Cardiac muscle cell (in vitro differentiated cells and primary cell): ENCODE data around the gene CHRM4. TPM values are rescaled to one million over a fixed set of nuclear protein-coding genes. Genes with fewer than 3 reads are reported as not detected.

Source experiments
- DNase-seq, 2 donors: peaks; one replicate each; pipeline versions ENCODE4 v3.0.0 to v3.0.0-alpha.2; 2010 to 2017; ENCODE audit warnings: low read depth in 1 of 2, low spot score in 1 of 2
- H3K27ac ChIP-seq: fragments of 200-600 bp; sonication (generic); 2 replicates; pipeline ENCODE4 v1.5.1; 2016
- H3K27me3 ChIP-seq: fragments of 200-600 bp; sonication (generic); 2 replicates; pipeline ENCODE4 v1.6.0; 2016; ENCODE audit warnings: control low read depth
- H3K36me3 ChIP-seq: fragments of 200-600 bp; sonication (generic); 2 replicates; pipeline ENCODE4 v1.5.1; 2016; ENCODE audit warnings: control low read depth
- H3K4me1 ChIP-seq: fragments of 200-600 bp; sonication (generic); 2 replicates; pipeline ENCODE4 v1.8.1; 2017; ENCODE audit warnings: low read depth, mild to moderate bottlenecking, mixed run types
- H3K4me3 ChIP-seq: fragments of 200-600 bp; sonication (generic); 2 replicates; pipeline ENCODE4 v1.5.1; 2016; ENCODE audit warnings: mild to moderate bottlenecking
- H3K9me3 ChIP-seq: fragments of 200-600 bp; sonication (generic); 2 replicates; pipeline ENCODE4 v1.5.1; 2017; ENCODE audit warnings: low read depth, mild to moderate bottlenecking, control low read depth
- CTCF ChIP-seq: IDR thresholded peaks from 2 replicates; pipeline ENCODE4 v1.5.1; 2012; ENCODE audit warnings: low read depth, mild to moderate bottlenecking, low read length
- polyA plus RNA-seq: library from polyadenylated mRNA; unstranded; fragments of >200 nt; fragmentation: Nextera tagmentation; extraction: Ambion mirVana; gene quantifications from 2 replicates; pipeline ENCODE4 v1.2.1, GENCODE V29; 2016
- total RNA-seq: library from RNA; depleted of rRNA; stranded (reverse); fragments of >200 nt; gene quantifications from 2 replicates; pipeline ENCODE4 v1.2.3, GENCODE V29; 2016

The CHRM4 gene
- total and polyA plus RNA-seq, 2 experiments from 2014 or later: 0.51 TPM; not detected in 1

- no peak for TF ChIP-seq CTCF
- peaks cover 4% of the 10 kb centered on the region for H3K36me3 ChIP-seq
- DNase-seq: no peak
Measured at GRCh38 chr11:46404476-46405017, 13.0 kb upstream of the CHRM4 start.

GRCh38 chr11:46402957-46403902 is 11.7 kb upstream of the CHRM4 start:
- Histone ChIP-seq H3K27ac (no peak overlapping the region), H3K36me3 (peaks cover 4% of the 10 kb centered on the region)

More at GRCh38 chr11:46404476-46405017, 13.0 kb upstream of the CHRM4 start:
- Histone ChIP-seq H3K27ac (no peak overlapping the region), H3K4me1 (no peaks in the 10 kb centered on the region), H3K4me3 (no peak overlapping the region), H3K27me3 (no peaks in the 10 kb centered on the region), H3K9me3 (no peaks in the 10 kb centered on the region)

GRCh38 chr11:46397526-46397925 is 6.0 kb upstream of the CHRM4 start:
- no peak for DNase-seq
- Histone ChIP-seq H3K27me3 (no peaks in the 10 kb centered on the region), H3K9me3 (no peaks in the 10 kb centered on the region), H3K4me3 (no peak overlapping the region), H3K4me1 (no peaks in the 10 kb centered on the region), H3K27ac (no peak overlapping the region), H3K36me3 (no peaks in the 10 kb centered on the region)
- no peak for TF ChIP-seq CTCF

More at GRCh38 chr11:46402957-46403902, 11.7 kb upstream of the CHRM4 start:
- Histone ChIP-seq H3K9me3 (no peaks in the 10 kb centered on the region), H3K27me3 (no peaks in the 10 kb centered on the region), H3K4me1 (no peaks in the 10 kb centered on the region), H3K4me3 (no peak overlapping the region)
- no peak for DNase-seq
- TF ChIP-seq CTCF: no peak

- no peak for TF ChIP-seq CTCF
- Histone ChIP-seq H3K36me3 (no peaks in the 10 kb centered on the region), H3K27ac (no peak overlapping the region), H3K4me3 (no peak overlapping the region), H3K27me3 (peaks cover 20% of the 10 kb centered on the region), H3K4me1 (peaks cover 7% of the 10 kb centered on the region), H3K9me3 (no peaks in the 10 kb centered on the region)
- no peak for DNase-seq
Measured at GRCh38 chr11:46393759-46394158, 2.2 kb upstream of the CHRM4 start.

GRCh38 chr11:46393231-46393616 is 1.6 kb upstream of the CHRM4 start:
- no peaks in the 10 kb centered on the region for H3K36me3 ChIP-seq
- H3K4me1 ChIP-seq: peaks cover 12% of the 10 kb centered on the region
- H3K9me3 ChIP-seq: no peaks in the 10 kb centered on the region
- TF ChIP-seq CTCF: no peak
- no peak overlapping the region for H3K4me3 ChIP-seq
- H3K27me3 ChIP-seq: peaks cover 20% of the 10 kb centered on the region
- no peak overlapping the region for H3K27ac ChIP-seq
- DNase-seq: no peak
